ENCODE results near the gene IQCK. TPM values are rescaled to one million over a fixed set of nuclear protein-coding genes. Genes with fewer than 3 reads are reported as not detected.

Gene IQCK
- total and polyA plus RNA-seq, 5 donors from 2014 or later, result 0.23 to 1.8 (median 1.6) TPM

DNA sequence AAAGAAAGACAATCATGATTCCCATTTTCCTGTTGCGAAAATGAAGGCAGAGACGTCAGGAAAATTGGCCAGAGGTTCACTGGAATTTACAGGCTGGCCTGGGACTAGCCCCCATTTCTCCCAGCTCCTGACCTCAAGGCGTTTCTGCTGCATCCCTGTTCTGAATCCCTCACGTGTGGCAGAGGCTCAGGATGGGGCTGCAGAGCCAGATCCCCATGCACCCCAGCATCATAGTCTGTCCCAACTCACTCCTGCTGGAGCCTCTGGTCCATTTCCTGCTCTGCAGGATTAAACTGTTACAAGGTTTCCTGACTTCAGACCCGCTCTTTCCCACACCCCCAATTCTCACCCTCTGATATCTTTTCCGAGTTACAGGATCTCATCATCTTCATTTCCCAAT lies 163.7 kb downstream of the IQCK start:
- Mint-ChIP-seq H3K4me3 (no peak overlapping the region), H3K9me3 (peaks cover 0 to 2% (median 0%) of the 10 kb centered on the region in 7 donors), H3K27me3 (peaks cover 32% of the 10 kb centered on the region), H3K4me1 (peaks cover 0 to 28% (median 13%) of the 10 kb centered on the region in 4 donors), H3K27ac (no peak overlapping the region), H3K36me3 (no peaks in the 10 kb centered on the region)
- Histone ChIP-seq H3K27me3 (ENCODE audit: control insufficient read depth, insufficient read depth, low read length) (peaks cover 4% of the 10 kb centered on the region), H3K36me3 (ENCODE audit: control insufficient read depth, insufficient read depth, low read length) (no peaks in the 10 kb centered on the region), H3K27ac (ENCODE audit: insufficient read depth, low read length, poor library complexity, severe bottlenecking) (no peak overlapping the region), H3K9me3 (ENCODE audit: control insufficient read depth in 2 of 2, low read length in 2 of 2) (no peaks in the 10 kb centered on the region), H3K4me3 (ENCODE audit: low read depth, low read length) (no peak overlapping the region), H3K4me1 (ENCODE audit: control insufficient read depth, insufficient read depth, low read length, poor library complexity, severe bottlenecking) (peaks cover 31% of the 10 kb centered on the region)
- DNase-seq (no peak), ATAC-seq (ENCODE audit: low read depth in 2 of 2) (no peak)

DNA sequence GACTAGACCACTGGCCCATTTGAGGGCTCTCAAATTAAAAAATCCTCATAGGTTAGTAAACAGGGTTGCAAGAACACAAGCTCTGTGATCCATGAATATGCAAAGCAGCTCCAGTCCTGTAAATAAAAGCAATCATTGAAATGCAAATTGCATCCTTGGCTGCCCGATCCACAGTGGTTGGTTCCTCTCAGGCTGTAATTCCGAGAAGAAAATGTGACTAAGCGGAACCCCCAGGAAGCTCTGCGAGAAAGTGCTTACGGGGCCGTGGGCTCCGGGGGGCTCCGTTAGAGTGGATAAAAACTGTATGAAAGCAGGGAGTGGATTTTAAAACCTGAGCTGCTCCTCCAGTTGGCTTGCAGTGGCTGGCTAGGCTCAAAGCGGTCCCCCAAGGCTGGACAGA lies 164.1 kb downstream of the IQCK start:
- Mint-ChIP-seq H3K4me3 (no peak overlapping the region), H3K36me3 (no peaks in the 10 kb centered on the region), H3K27ac (no peak overlapping the region), H3K27me3 (peaks cover 32% of the 10 kb centered on the region), H3K9me3 (peaks cover 0 to 2% (median 0%) of the 10 kb centered on the region in 7 donors), H3K4me1 (peaks cover 0 to 28% (median 13%) of the 10 kb centered on the region in 4 donors)
- Histone ChIP-seq H3K4me3 (ENCODE audit: low read depth, low read length) (no peak overlapping the region), H3K4me1 (ENCODE audit: control insufficient read depth, insufficient read depth, low read length, poor library complexity, severe bottlenecking) (peaks cover 31% of the 10 kb centered on the region), H3K36me3 (ENCODE audit: control insufficient read depth, insufficient read depth, low read length) (no peaks in the 10 kb centered on the region), H3K27me3 (ENCODE audit: control insufficient read depth, insufficient read depth, low read length) (peaks cover 4% of the 10 kb centered on the region), H3K9me3 (ENCODE audit: control insufficient read depth in 2 of 2, low read length in 2 of 2) (no peaks in the 10 kb centered on the region), H3K27ac (ENCODE audit: insufficient read depth, low read length, poor library complexity, severe bottlenecking) (no peak overlapping the region)
- DNase-seq (no peak), ATAC-seq (ENCODE audit: low read depth in 2 of 2) (no peak)

DNA sequence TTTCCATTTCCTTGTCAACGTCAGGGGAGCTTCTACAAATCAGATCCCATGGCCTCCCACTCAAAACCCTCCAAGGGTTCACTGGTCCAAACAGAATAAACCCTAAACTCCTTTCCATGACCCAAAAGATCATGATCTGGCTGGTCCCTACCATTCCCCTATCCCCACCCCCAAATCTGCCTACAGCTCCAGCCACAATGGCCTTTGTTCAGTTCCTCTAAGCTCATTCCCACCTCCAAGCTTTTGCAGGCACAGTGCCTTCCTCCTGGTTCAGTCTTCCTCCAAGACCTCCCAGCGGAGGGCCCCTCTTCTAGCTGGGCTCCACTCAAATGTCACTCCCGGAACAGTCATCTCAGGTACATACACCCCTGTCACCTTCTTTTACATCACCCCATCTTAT lies 164.6 kb downstream of the IQCK start:
- Histone ChIP-seq H3K27me3 (ENCODE audit: control insufficient read depth, insufficient read depth, low read length) (peaks cover 4% of the 10 kb centered on the region), H3K36me3 (ENCODE audit: control insufficient read depth, insufficient read depth, low read length) (no peaks in the 10 kb centered on the region), H3K4me3 (ENCODE audit: low read depth, low read length) (no peak overlapping the region), H3K9me3 (ENCODE audit: control insufficient read depth in 2 of 2, low read length in 2 of 2) (no peaks in the 10 kb centered on the region), H3K4me1 (ENCODE audit: control insufficient read depth, insufficient read depth, low read length, poor library complexity, severe bottlenecking) (peaks cover 31% of the 10 kb centered on the region), H3K27ac (ENCODE audit: insufficient read depth, low read length, poor library complexity, severe bottlenecking) (no peak overlapping the region)
- H3K27me3 Mint-ChIP-seq, result peaks cover 32% of the 10 kb centered on the region
- no peaks in the 10 kb centered on the region for H3K36me3 Mint-ChIP-seq
- ATAC-seq (ENCODE audit: low read depth in 2 of 2) (no peak), DNase-seq (no peak)
- H3K9me3 Mint-ChIP-seq, result peaks cover 0 to 2% (median 0%) of the 10 kb centered on the region in 7 donors
- no peak overlapping the region for H3K27ac Mint-ChIP-seq
- peak overlapping the region; percentile 45 to 80 (median 60) for H3K4me3 Mint-ChIP-seq
- H3K4me1 Mint-ChIP-seq, result peaks cover 0 to 28% (median 13%) of the 10 kb centered on the region in 4 donors

DNA sequence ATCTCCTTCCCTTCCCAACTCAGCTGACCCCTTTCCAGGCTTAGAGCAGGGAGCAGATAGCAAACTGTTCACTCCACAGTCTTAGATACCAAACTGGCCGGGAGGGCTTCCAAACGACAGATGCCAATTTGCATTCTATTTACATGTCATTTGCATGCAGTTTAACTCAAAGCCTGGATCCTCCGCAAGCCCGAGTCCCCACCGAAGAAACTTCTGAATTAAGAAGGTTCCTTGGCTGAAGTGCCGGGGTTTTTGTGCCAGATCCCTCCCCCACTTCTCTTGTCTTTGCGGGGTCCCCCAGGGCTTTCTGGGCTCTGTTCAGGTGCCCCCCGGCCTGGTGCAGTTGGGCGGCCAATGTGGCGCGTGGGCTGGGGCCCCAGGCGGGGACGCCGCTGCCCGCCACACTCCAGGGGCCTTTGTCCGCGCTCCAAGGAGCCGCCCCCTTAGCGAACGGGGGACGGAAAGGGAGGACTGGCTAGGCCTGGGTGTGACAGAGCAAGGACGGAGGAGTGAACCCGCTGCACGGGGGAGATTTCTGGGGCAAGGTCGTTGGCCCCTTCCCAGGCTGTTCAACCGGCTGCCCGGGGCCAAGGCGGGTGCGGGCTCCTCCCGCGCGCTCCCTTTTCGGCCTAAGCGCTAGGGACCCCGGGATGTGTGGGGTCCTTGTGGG lies 165.4 kb downstream of the IQCK start:
- peak in 1 of 3 donors; percentile 19 for DNase-seq
- Histone ChIP-seq H3K36me3 (ENCODE audit: control insufficient read depth, insufficient read depth, low read length) (no peaks in the 10 kb centered on the region), H3K27ac (ENCODE audit: insufficient read depth, low read length, poor library complexity, severe bottlenecking) (no peak overlapping the region), H3K4me1 (ENCODE audit: control insufficient read depth, insufficient read depth, low read length, poor library complexity, severe bottlenecking) (peaks cover 31% of the 10 kb centered on the region), H3K27me3 (ENCODE audit: control insufficient read depth, insufficient read depth, low read length) (peaks cover 4% of the 10 kb centered on the region), H3K4me3 (ENCODE audit: low read depth, low read length) (no peak overlapping the region), H3K9me3 (ENCODE audit: control insufficient read depth in 2 of 2, low read length in 2 of 2) (no peaks in the 10 kb centered on the region)
- Mint-ChIP-seq H3K4me3 (peak overlapping the region in 3 of 4 donors; percentile 45 to 79 (median 56)), H3K9me3 (peaks cover 0 to 2% (median 0%) of the 10 kb centered on the region in 7 donors), H3K27ac (no peak overlapping the region), H3K4me1 (peaks cover 0 to 28% (median 13%) of the 10 kb centered on the region in 4 donors), H3K27me3 (peaks cover 32% of the 10 kb centered on the region), H3K36me3 (no peaks in the 10 kb centered on the region)
- ATAC-seq (ENCODE audit: low read depth in 2 of 2), result no peak

DNA sequence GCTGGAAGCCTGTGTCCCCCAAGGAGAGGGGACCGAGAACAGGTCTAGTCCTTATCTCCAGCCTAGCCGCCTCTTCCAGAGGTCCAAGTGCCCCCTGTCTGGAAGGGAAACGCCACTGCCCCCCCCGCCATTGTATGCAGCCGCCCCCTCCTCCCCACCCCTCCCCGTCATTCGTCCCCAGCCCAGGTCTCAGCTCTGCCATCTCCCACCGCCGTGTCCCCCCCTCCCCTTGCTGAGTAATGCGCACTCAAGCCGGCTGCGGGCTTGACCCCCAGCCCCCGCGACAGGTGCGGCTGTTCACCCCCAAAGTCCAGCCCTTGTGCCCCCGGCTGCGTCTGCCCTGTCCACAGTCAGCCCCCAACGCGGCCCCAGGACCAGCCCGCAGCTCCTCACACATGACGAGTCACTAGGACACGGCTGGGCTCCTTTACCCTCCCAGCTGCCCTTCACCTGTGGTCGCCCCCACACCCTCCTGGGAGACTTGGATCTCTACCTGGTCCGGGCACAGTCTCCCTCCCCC lies 166.0 kb downstream of the IQCK start:
- H3K27me3 Mint-ChIP-seq, result peaks cover 32% of the 10 kb centered on the region
- ATAC-seq (ENCODE audit: low read depth in 2 of 2) (no peak), DNase-seq (no peak)
- H3K4me3 Mint-ChIP-seq, result peak overlapping the region in 2 of 4 donors; percentile 56 to 79
- Histone ChIP-seq H3K27me3 (ENCODE audit: control insufficient read depth, insufficient read depth, low read length) (peaks cover 4% of the 10 kb centered on the region), H3K36me3 (ENCODE audit: control insufficient read depth, insufficient read depth, low read length) (no peaks in the 10 kb centered on the region), H3K27ac (ENCODE audit: insufficient read depth, low read length, poor library complexity, severe bottlenecking) (no peak overlapping the region), H3K9me3 (ENCODE audit: control insufficient read depth in 2 of 2, low read length in 2 of 2) (no peaks in the 10 kb centered on the region), H3K4me1 (ENCODE audit: control insufficient read depth, insufficient read depth, low read length, poor library complexity, severe bottlenecking) (peaks cover 31% of the 10 kb centered on the region), H3K4me3 (ENCODE audit: low read depth, low read length) (no peak overlapping the region)
- peaks cover 0 to 28% (median 13%) of the 10 kb centered on the region in 4 donors for H3K4me1 Mint-ChIP-seq
- no peak overlapping the region for H3K27ac Mint-ChIP-seq
- H3K9me3 Mint-ChIP-seq, result peaks cover 0 to 2% (median 0%) of the 10 kb centered on the region in 7 donors
- no peaks in the 10 kb centered on the region for H3K36me3 Mint-ChIP-seq

DNA sequence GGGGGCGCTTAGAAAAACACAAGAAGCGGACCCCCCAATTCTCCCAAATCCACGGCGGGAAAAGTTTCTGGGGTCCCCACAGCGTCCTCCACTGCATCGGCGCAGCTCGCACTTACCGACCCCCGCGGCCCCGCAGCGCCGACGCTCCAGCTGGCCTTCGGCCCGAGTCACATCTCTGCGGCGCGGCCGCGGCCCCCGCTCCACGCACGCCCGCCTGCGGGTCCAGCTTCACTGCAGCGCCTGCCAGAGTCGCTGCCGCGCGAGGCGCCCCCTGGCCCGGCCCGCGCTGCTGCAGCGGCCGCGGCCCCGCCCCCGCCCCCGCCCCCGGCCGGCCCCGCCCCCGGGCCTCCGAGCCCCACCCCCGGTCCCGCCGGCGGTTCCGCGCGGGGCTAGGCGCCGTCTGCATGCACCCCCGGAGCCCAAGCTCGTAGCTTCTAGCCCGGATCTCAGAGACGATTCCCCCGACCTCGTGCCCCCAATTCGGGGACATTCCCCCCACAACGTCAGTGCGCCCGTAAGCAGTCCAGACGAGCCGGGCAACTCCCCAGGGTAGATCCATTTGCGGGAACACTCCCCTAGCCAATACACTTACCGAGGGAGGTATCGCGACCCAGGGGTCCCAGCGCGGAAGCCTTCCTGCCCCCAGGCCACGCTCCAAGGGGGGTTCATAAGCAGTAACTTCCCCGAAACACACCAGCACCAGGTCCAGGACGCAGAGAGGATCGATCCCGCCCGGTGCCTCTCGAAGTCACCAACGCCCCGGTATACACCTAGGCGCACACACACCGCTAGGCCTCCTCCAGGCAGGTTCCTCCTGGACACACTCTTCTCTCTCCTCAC lies 166.8 kb downstream of the IQCK start, which contains the start of gene GPRC5B:
Gene GPRC5B (minus strand): TSS at position 238 of the 840 bp plus-strand sequence. CDS start 12,003 bp downstream, outside the sequence.
- peaks cover 0 to 28% (median 13%) of the 10 kb centered on the region in 4 donors for H3K4me1 Mint-ChIP-seq
- H3K27ac Mint-ChIP-seq, result peak within 1 kb of the TSS; percentile 52 to 85 (median 76)
- H3K4me3 Mint-ChIP-seq, result peak within 1 kb of the TSS; percentile 80 to 91 (median 86)
- Histone ChIP-seq H3K4me1 (ENCODE audit: control insufficient read depth, insufficient read depth, low read length, poor library complexity, severe bottlenecking) (peaks cover 31% of the 10 kb centered on the region), H3K27me3 (ENCODE audit: control insufficient read depth, insufficient read depth, low read length) (peaks cover 4% of the 10 kb centered on the region), H3K27ac (ENCODE audit: insufficient read depth, low read length, poor library complexity, severe bottlenecking) (no peak within 1 kb of the TSS), H3K9me3 (ENCODE audit: control insufficient read depth in 2 of 2, low read length in 2 of 2) (no peaks in the 10 kb centered on the region), H3K36me3 (ENCODE audit: control insufficient read depth, insufficient read depth, low read length) (no peaks in the 10 kb centered on the region), H3K4me3 (ENCODE audit: low read depth, low read length) (peak within 1 kb of the TSS; percentile 18)
- DNase-seq, result peak; percentile 36 to 41 (median 38)
- H3K36me3 Mint-ChIP-seq, result no peaks in the 10 kb centered on the region
- H3K9me3 Mint-ChIP-seq, result peaks cover 0 to 2% (median 0%) of the 10 kb centered on the region in 7 donors
- H3K27me3 Mint-ChIP-seq, result peaks cover 36% of the 10 kb centered on the region
- peak; percentile 58 to 72 for ATAC-seq (ENCODE audit: low read depth in 2 of 2)

DNA sequence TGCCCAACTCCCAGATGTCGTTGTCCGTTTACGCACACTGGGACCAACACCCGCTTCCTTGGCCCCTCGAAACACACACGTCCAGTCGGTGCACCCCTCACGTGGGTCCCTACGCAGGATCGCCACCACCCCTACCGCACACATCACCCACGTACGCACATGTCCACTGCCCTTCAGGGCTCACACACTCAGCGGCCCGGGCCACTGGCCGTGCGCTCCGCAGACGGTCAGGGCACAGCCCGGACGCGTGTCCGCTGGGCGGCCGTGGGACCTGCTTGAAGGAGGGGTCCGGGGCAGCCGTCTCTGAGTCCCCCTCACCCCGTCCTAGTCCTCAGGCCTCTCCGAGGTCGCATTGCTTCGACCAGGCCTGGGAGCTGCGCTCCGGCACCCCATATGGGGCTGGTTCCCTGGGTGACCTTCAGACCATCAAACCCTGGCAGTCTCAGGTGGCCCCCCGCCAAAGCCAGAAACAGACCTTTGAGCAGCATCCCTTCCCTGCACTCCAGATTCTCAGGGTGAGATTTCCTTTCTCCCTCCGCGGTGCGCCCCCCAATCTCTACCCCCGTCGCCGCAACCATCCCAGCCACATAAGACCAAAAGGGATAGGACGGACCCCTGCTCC lies 167.5 kb downstream of the IQCK start:
- peak in 1 of 3 donors; percentile 13 for DNase-seq
- peak overlapping the region; percentile 80 to 91 (median 86) for H3K4me3 Mint-ChIP-seq
- Histone ChIP-seq H3K27me3 (ENCODE audit: control insufficient read depth, insufficient read depth, low read length) (peaks cover 4% of the 10 kb centered on the region), H3K4me1 (ENCODE audit: control insufficient read depth, insufficient read depth, low read length, poor library complexity, severe bottlenecking) (peaks cover 31% of the 10 kb centered on the region), H3K36me3 (ENCODE audit: control insufficient read depth, insufficient read depth, low read length) (no peaks in the 10 kb centered on the region), H3K4me3 (ENCODE audit: low read depth, low read length) (peak overlapping the region; percentile 18), H3K9me3 (ENCODE audit: control insufficient read depth in 2 of 2, low read length in 2 of 2) (no peaks in the 10 kb centered on the region), H3K27ac (ENCODE audit: insufficient read depth, low read length, poor library complexity, severe bottlenecking) (no peak overlapping the region)
- H3K36me3 Mint-ChIP-seq, result no peaks in the 10 kb centered on the region
- peaks cover 0 to 28% (median 13%) of the 10 kb centered on the region in 4 donors for H3K4me1 Mint-ChIP-seq
- H3K27me3 Mint-ChIP-seq, result peaks cover 36% of the 10 kb centered on the region
- ATAC-seq (ENCODE audit: low read depth in 2 of 2), result no peak
- peaks cover 0 to 2% (median 0%) of the 10 kb centered on the region in 7 donors for H3K9me3 Mint-ChIP-seq
- H3K27ac Mint-ChIP-seq, result peak overlapping the region in 2 of 3 donors; percentile 52 to 85
